Right lung (tissue), 10 donors: ENCODE data around the gene FANCF. TPM values are rescaled to one million over a fixed set of nuclear protein-coding genes. Genes with fewer than 3 reads are reported as not detected.
"Not testable (repeated sequence)": the region's sequence is repeated elsewhere in the genome, so short reads cannot be mapped to it uniquely, and the experiment has no call there.

Experiments used
- DNase-seq, 2 donors: peaks; one replicate each; pipeline ENCODE4 v3.0.0-alpha.2; 2013
- long read RNA-seq, 8 donors: transcript quantifications; one replicate each; lab custom pipeline, GENCODE V29; 2026
- polyA plus RNA-seq, 5 donors: library from polyadenylated mRNA; unstranded; fragments of 120-200 nt; gene quantifications; one replicate each; pipeline versions ENCODE4 v1.2.1 to v1.2.3, GENCODE V29; 2013; ENCODE audit warnings: inconsistent platforms in 1 of 5, low replicate concordance in 1 of 5; ENCODE audit not compliant: insufficient read length in 5 of 5, insufficient read depth in 1 of 5

The FANCF gene, protein sequence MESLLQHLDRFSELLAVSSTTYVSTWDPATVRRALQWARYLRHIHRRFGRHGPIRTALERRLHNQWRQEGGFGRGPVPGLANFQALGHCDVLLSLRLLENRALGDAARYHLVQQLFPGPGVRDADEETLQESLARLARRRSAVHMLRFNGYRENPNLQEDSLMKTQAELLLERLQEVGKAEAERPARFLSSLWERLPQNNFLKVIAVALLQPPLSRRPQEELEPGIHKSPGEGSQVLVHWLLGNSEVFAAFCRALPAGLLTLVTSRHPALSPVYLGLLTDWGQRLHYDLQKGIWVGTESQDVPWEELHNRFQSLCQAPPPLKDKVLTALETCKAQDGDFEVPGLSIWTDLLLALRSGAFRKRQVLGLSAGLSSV
- polyA plus RNA-seq = 10 to 100 TPM; 12.7 to 16.0 (median 13.7) TPM
- long read RNA-seq, donor 1, transcript FANCF-201 (1 exons, 2,952 nt) = major isoform, 39 of 39 reads
- long read RNA-seq, donor 1, partial matches to known transcripts = 0 of 39 reads
- long read RNA-seq, donor 1, other reads (novel, unspliced or antisense) = 0 of 39 reads
- long read RNA-seq, donor 2, transcript FANCF-201 (1 exons, 2,952 nt) = major isoform, 12 of 12 reads
- long read RNA-seq, donor 2, partial matches to known transcripts = 0 of 12 reads
- long read RNA-seq, donor 2, other reads (novel, unspliced or antisense) = 0 of 12 reads
- long read RNA-seq, donor 3, transcript FANCF-201 (1 exons, 2,952 nt) = major isoform, 26 of 26 reads
- long read RNA-seq, donor 3, partial matches to known transcripts = 0 of 26 reads
- long read RNA-seq, donor 3, other reads (novel, unspliced or antisense) = 0 of 26 reads
- long read RNA-seq, donor 4, transcript FANCF-201 (1 exons, 2,952 nt) = major isoform, 26 of 26 reads
- long read RNA-seq, donor 4, partial matches to known transcripts = 0 of 26 reads
- long read RNA-seq, donor 4, other reads (novel, unspliced or antisense) = 0 of 26 reads
- long read RNA-seq, donor 5, transcript FANCF-201 (1 exons, 2,952 nt) = major isoform, 26 of 26 reads
- long read RNA-seq, donor 5, partial matches to known transcripts = 0 of 26 reads
- long read RNA-seq, donor 5, other reads (novel, unspliced or antisense) = 0 of 26 reads
- long read RNA-seq, donor 6, transcript FANCF-201 (1 exons, 2,952 nt) = major isoform, 41 of 41 reads
- long read RNA-seq, donor 6, partial matches to known transcripts = 0 of 41 reads
- long read RNA-seq, donor 6, other reads (novel, unspliced or antisense) = 0 of 41 reads
- long read RNA-seq, donor 7, transcript FANCF-201 (1 exons, 2,952 nt) = major isoform, 21 of 21 reads
- long read RNA-seq, donor 7, partial matches to known transcripts = 0 of 21 reads
- long read RNA-seq, donor 7, other reads (novel, unspliced or antisense) = 0 of 21 reads
- long read RNA-seq, donor 8, transcript FANCF-201 (1 exons, 2,952 nt) = major isoform, 10 of 10 reads
- long read RNA-seq, donor 8, partial matches to known transcripts = 0 of 10 reads
- long read RNA-seq, donor 8, other reads (novel, unspliced or antisense) = 0 of 10 reads

DNA sequence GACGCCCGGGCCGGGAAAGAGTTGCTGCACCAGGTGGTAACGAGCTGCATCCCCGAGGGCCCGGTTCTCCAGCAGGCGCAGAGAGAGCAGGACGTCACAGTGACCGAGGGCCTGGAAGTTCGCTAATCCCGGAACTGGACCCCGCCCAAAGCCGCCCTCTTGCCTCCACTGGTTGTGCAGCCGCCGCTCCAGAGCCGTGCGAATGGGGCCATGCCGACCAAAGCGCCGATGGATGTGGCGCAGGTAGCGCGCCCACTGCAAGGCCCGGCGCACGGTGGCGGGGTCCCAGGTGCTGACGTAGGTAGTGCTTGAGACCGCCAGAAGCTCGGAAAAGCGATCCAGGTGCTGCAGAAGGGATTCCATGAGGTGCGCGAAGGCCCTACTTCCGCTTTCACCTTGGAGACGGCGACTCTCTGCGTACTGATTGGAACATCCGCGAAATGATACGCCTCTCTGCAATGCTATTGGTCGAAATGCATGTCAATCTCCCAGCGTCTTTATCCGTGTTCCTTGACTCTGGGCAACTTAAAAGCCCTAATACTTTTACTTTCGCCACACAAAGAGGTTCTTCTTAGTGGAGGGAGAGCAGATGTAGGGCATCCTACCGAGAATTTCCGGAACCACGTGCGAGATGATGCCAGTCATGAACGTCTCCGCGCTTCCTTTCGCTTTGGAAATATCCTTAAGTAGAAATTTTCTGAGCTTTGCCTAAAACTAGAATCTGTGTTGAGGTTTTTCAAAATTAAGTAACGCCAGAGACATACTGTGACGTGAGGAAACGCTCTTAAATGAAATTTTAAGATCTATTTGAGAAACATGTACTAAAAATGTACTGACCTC is at the start of gene FANCF:
Gene FANCF, minus strand, starts transcription at position 376 of the 840 bp plus-strand sequence. Its CDS starts 13 bp downstream, at position 363.
- peak; percentile 98 for DNase-seq

DNA sequence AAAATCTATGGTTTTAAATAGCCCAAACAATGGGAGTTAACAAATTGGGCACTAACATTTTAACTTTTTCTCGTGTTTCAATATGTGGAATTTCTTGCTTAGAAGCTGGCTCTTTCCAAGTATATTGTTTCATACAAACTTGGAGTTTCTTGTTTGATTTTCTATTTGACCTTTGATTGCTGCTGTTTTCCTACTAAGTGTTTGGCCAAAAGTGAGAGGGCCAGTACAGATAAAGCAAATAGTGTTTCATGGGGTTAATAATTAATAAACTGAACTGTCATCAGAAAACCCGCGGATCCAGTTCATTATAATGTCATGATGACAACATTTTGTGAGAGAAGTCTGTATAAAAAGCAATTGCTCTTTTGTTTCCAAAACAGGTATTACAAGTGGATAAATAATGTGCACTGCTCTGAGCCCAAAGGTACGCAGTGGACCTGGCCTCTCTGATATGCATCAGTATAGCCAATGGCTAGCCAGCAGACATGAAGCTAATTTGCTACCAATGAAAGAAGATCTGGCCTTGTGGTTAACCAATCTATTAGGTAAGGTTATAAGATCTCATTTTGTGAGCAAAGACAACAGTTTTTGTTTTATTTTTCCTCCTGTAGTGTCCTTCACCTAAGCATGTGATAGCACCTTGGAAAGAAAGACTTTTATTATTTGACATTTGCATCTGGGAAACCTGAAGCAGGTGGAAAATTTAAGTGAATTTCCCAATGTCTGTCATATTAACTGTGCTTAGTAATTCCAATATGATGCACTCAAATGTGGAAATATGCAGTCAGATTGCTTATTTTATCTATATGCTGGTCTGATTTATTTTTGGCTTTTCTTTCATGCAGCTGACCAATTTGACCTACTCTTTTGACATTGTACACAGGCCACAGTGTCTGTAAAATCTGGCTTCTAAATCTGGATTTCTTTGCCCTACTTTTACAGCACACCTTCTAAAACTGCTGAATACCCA is 49.1 kb upstream of the FANCF start:
- no peak for DNase-seq

DNA sequence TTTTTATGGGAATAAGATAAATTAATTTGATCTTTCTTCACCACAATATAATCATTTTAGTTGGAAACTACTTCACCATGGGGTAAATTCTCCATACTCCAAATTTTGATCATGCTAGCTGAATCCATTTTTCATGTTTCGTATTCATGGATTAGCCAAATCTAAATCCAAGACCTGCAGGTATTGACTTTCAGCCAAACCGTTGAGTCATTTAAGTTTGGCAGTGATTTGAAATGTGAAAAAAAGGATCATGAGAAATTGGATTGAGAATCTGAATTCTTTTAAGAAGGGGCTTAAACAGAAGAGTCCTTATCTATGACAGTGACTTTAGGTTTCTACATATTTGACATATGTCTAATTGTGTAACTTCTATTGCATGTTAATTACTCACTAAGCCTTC is 46.1 kb upstream of the FANCF start:
- DNase-seq = no peak

DNA sequence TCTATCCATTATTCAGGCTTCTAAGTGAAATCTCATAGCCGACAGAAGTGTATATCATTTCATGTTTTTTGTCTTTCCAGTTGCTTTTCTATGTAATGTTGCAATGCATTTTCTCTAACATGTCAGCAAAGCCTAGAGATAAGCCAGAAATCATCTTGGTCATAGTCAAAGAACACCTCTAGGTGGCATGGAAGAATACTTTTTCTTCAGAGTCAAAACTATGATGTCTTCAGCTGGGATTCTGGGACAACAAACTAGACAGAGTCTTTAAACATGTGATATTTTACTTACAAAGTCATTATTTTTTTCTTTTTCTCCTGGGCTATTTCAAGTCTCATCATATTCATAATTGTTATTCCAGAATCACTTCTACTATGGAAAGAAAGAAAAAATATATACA is 45.2 kb upstream of the FANCF start:
- DNase-seq = no peak

DNA sequence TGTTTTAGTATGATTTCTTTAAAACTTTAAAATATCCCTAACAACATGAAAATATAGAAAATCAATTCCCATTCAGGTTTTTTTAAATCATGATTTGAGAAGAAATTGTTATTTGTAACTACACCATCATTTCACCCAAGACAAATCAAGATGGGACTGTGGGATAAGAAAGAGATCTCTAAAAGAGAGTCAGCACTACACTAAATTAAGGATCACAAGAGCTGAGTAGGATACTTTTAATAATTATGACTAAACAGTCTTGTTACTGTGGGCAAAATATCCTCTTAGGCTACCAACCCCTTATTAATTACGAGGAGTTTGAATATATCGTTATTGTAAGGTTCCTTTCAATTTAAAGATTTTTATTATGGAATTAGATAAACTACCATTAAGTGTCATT is 43.7 kb upstream of the FANCF start:
- DNase-seq = no peak

DNA sequence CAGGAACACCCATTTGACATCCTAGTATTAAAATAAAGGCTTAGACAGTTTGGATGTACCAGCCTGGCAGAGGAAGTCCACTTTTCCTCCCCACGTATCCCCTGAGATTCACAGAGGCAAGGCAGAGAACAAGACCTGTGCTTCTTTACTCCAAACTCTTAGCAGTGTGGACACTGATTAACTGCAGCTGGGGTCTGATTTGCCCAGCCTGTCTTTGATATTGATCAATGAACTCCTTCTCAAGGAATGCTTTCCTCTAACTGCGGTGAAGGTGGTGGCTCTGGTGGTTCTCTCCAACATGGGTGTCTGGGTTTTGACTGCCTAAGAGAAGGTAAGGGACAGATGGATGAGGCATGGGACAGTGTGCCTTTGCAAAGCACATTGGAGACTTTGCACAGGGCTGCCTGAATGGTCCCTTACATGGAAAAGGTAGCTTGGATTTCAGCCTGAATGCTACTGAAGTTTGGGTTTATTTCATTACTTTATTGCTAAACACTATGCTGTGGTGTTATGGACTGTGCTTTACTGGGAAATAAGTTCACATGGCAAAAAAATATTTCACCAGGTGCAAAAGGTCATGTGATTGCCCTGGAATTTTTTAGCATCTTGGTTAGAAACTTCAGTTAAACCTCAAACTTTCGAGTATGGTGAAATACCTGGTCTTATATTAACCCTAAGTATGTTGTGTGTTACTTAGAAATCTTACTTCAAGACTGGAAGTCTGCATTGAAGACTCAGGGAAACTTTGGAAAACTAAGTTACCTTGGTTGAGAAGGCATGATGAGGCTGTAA is 42.6 kb upstream of the FANCF start:
- no peak for DNase-seq

DNA sequence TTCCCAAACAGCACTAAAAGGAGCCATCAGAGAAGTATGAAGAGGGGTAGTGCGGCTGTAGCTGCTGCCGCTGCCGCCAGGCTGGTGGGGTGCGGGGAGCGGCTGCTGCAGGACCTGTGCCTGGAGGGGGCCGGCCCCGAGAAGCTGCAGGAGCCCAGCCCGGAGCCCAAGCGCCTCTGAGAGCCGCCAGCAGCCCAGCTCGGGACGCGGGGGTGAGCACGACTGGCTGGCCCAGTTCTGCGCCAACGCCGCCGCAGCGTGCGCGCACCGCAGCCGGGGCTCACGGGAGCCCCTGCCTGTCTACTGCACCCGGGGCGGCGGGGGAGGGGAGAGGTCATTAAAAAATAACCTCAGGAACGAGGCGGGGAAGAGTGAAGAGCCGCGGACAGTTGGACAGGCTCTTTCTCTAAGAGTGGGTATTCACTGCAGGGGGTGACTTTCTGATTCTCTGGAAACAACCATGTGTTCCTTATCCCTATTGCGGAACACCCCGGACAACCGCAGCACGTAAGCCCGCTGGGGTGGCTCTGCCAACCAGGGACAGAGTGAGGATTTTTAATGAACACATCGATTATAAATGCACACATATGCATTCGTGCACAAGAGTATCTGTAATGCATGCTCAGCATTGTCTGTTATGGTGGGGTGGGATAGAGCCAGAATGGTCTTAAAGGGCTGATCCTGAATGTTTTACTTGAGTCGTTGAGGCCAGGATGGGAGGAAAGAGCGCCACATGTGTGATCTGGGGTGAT is 41.2 kb upstream of the FANCF start:
- peak; percentile 41 to 45 for DNase-seq

DNA sequence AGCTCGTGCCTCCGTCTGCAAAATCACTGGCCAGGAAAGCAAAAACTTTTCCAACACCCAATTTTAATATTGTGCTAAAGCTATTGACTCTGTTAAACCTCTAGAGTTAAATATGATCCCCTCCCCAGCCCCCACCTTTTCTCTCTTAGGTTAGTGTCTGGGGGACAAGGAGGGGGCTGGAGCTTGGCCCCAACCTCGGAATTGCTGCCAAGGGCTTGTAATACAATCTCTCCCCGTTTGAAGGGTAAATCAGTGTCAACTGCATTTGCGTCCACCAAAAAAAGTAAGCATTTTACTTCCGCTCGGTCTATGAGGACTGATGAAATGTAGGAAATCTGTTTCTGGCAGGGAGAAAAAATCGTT is 40.7 kb upstream of the FANCF start, which contains the start of gene GAS2:
Gene GAS2, plus strand, starts transcription at position 287 of the 363 bp plus-strand sequence. CDS start 8,259 bp downstream, outside the sequence.
- peak in 1 of 2 donors; percentile 35 for DNase-seq

DNA sequence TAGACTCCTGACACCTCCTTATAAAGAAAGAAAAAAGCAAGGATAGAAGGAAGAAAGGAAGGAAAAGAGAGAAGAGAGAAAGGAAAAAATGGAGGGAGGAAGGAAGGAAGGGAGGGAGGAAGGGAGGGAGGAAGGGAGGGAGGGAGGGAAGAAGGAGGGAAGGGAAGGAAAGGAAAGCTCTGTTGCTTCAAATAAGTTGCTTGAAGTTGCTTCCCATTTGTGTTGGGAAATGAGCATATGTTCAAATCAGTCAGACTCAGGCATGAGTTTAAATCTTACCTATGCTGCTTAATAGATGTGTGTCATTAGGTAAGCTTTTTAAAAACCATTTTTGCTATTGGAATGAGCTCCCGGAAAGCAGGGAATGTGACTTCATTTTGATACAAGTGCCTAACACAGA is 34.2 kb upstream of the FANCF start:
- DNase-seq = no peak

DNA sequence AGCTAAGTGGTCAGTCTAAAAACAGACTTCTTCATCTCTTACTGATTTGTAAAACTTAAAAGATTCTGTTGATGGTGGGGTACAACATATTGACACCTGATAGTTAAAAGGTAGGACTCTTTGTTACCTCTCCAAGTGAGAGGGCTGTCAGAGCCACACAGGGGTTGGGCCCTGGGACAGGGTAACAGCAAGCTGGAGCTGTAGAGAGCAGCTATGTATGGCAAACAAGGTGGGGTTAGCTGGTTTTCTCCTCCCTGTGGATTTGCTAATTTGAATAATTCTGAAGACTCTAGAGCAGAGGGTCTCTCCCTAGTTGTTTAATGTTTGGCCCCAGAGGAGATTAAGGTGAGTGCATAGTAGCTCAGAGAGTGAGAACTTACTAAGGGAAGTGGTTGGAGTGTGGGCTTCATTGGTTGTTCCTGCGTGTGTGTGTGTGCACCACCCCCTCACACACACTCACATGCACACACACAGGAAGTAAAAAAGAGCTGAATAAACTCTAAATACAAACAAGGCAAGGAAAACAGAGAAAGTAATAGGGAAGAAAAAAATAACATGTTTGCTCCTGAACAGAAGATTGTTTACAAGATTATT is 31.6 kb upstream of the FANCF start:
- no peak for DNase-seq

DNA sequence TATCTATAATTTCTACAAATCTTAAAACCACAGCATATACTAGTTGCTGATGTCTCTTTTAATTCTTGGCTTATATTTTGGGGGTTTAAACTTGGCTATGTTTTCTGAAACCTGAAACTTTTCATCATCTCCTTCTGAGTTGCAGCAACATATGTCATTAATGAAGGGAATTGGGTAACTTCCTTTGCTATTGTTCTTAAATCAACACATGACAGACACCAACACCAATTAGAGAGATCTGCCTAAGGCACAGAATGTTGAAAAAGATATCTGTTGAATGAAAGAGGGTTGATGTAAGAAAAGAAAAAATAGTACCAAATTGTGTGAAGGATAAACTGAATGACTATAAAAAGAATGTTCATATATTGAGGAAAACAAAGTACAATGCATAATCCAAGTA is 30.5 kb upstream of the FANCF start:
- DNase-seq = no peak

DNA sequence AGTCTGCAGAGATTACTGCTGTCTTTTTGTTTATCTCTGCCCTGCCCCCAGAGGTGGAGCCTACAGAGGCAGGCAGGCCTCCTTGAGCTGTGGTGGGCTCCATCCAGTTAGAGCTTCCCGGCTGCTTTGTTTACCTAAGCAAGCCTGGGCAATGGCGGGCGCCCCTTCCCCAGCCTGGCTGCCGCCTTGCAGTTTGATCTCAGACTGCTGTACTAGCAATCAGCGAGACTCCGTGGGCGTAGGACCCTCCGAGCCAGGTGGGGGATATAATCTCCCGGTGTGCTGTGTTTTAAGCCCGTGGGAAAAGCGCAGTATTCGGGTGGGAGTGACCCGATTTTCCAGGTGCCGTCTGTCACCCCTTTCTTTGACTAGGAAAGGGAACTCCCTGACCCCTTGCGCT is 26.7 kb upstream of the FANCF start:
- not testable (repeated sequence) for DNase-seq

DNA sequence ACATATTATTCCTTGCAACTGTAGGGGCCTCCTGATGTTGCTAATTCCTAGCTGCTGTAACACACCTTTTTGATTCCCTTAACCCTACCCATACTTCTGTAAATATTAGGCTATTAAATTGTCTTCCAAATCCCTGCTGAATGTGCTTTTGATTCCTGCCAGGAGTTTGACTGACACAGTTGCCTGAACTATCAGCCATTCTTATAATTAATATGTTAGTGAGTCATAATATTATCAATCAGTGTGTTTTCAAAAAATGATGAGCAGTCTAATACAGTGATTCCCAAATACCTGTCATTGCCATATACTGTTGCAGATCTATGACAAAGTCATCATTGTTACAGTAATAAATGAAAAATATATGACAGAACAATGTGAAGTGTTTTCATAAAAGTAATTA is 15.9 kb upstream of the FANCF start:
- no peak for DNase-seq

DNA sequence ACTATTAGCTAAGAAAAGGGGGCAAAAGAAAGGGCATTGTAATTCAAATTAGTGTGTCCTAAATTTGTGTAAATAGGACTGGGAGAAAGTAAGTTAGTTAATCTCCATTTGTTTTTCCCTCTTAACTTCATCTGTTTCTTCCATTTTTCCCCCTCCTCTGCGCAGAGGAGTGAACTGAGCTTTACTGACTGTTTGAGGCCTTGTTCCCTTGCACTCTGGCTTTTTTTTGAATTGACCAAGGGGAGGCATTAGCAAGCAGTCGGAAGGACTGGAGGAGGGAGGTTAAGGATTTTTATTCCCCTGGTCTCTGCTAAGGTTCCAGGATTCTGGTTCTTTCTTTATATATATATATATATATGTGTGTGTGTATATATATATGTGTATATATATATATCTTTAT is 15.2 kb upstream of the FANCF start:
- no peak for DNase-seq

DNA sequence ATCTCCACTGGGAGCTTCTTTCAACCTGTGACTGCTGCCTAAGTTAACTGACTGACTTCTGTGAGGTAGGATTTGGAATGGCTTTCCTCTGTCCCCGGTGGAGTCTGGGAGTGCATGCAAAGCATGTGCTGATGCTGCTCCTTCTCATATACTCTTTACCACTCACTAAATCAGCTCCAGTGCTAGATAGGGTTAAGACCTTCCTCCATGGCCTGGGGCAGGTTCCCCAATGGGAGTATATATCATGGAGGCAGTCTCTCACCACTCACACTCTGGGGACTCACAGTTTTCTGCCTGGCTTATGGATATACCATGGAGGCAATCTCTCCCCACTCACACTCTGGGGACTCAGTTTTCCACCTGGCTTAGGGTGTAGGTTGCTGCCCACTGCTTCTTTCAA is 10.1 kb upstream of the FANCF start:
- DNase-seq = no peak

DNA sequence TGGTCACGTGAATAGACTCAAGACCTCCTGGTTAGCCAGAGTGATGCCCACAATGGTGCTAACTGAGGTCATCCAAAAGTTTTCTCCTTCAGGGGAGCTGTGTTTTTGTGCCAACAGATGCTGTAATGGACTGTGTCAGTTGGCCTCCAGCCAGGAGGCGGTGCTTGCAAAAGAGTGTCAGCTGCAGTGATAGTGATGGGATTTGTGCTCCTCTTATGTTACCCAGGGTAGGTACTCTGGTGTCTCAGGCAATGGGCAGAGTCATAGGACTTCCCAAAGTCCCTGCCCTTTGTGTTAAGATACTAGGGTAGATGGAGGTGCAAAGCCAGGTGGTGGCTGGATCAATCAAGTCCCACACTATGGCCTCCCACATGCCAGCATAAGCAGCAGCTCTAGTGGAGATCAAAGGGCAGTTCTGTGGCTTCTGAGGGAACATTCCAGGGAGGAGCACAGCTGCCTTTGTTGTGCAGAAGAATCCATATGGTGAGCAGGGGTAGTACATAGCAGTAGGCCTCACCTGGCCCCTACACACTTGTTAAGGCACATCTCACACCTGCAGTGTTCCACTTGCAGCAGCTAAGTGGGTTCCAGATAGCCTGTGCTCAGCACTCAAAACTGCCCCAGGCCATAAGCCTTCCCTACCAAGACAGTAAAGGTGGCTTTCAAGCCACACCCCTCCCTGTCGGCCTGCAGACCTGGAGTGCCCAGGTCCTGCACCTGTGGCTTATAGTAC is 9.4 kb upstream of the FANCF start:
- no peak for DNase-seq
